ENCODE measurements around the gene NR5A1.

DNA sequence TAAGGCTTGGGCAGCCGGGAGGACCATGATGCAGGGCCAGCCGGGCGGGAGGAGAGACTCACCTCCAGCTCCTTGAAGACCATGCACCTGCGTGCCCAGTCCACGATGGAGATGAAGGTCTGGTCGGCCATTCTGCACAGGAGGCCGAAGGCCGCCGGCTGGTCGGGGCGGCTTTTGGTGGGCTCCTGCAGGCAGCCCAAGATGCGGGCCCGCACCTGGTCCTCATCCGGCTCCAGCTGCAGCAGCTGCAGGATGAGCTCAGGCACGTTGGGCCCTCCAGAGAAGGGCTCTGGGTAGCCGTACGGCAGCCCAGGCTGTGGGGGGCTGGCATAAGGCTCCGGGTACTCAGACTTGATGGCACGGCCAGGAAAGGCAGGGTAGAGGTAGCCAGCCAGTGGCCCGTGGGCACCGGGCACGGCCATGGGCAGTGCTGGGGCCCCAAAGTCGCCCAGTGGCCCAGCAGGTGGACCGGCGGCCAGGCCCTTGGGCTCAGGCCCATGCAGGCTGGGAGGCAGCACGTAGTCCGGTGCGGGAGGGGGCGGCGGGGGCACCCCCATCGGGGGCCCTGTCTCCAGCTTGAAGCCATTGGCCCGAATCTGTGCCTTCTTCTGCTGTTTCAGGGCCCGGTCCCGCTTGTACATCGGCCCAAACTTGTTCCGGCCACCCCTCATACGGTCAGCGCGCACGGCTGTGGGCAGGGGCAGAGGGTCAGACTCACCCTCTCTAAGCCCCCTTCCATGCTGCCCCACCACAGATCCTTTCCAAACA, 7.0 kb downstream of the NR5A1 start:
- TF ChIP-seq, protein P1, sequence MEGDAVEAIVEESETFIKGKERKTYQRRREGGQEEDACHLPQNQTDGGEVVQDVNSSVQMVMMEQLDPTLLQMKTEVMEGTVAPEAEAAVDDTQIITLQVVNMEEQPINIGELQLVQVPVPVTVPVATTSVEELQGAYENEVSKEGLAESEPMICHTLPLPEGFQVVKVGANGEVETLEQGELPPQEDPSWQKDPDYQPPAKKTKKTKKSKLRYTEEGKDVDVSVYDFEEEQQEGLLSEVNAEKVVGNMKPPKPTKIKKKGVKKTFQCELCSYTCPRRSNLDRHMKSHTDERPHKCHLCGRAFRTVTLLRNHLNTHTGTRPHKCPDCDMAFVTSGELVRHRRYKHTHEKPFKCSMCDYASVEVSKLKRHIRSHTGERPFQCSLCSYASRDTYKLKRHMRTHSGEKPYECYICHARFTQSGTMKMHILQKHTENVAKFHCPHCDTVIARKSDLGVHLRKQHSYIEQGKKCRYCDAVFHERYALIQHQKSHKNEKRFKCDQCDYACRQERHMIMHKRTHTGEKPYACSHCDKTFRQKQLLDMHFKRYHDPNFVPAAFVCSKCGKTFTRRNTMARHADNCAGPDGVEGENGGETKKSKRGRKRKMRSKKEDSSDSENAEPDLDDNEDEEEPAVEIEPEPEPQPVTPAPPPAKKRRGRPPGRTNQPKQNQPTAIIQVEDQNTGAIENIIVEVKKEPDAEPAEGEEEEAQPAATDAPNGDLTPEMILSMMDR (IDR thresholded peaks at IDR 0.05): no peak
- TF ChIP-seq EZH2 (IDR thresholded peaks at IDR 0.05) (no peak), EZH2phosphoT487 (IDR thresholded peaks at IDR 0.05) (no peak)
